ENCODE data around the gene MYH3.

DNA sequence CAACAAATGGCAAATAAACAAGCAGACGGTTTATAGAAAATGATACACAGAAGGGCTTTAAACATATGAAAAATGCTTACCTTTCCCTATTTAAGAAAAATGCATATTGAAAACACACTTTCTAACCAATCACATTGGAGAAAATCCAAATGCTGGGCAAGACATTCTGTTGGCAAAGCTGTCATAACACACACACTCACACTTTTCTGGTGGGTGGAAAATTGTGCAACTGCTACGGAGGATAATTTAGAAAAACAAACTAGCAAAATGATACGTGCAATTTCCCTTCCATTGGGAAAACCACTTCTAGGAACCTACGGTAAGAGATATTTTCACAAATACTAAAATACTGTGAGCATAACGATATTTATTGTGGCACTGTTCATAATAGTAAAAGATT, 9.8 kb upstream of the MYH3 start:
- TF ChIP-seq, protein P1, sequence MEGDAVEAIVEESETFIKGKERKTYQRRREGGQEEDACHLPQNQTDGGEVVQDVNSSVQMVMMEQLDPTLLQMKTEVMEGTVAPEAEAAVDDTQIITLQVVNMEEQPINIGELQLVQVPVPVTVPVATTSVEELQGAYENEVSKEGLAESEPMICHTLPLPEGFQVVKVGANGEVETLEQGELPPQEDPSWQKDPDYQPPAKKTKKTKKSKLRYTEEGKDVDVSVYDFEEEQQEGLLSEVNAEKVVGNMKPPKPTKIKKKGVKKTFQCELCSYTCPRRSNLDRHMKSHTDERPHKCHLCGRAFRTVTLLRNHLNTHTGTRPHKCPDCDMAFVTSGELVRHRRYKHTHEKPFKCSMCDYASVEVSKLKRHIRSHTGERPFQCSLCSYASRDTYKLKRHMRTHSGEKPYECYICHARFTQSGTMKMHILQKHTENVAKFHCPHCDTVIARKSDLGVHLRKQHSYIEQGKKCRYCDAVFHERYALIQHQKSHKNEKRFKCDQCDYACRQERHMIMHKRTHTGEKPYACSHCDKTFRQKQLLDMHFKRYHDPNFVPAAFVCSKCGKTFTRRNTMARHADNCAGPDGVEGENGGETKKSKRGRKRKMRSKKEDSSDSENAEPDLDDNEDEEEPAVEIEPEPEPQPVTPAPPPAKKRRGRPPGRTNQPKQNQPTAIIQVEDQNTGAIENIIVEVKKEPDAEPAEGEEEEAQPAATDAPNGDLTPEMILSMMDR (IDR thresholded peaks at IDR 0.05) = no peak
- no peak for TF ChIP-seq POLR2AphosphoS5 (IDR thresholded peaks at IDR 0.05)
